ENCODE measurements around the gene C1orf216. TPM values are rescaled to one million over a fixed set of nuclear protein-coding genes. Genes with fewer than 3 reads are reported as not detected.
"Not testable (repeated sequence)": the region's sequence is repeated elsewhere in the genome, so short reads cannot be mapped to it uniquely, and the experiment has no call there.

C1orf216 gene
- total RNA-seq, 2 donors from 2014 or later, result 3.1 to 6.6 TPM

DNA sequence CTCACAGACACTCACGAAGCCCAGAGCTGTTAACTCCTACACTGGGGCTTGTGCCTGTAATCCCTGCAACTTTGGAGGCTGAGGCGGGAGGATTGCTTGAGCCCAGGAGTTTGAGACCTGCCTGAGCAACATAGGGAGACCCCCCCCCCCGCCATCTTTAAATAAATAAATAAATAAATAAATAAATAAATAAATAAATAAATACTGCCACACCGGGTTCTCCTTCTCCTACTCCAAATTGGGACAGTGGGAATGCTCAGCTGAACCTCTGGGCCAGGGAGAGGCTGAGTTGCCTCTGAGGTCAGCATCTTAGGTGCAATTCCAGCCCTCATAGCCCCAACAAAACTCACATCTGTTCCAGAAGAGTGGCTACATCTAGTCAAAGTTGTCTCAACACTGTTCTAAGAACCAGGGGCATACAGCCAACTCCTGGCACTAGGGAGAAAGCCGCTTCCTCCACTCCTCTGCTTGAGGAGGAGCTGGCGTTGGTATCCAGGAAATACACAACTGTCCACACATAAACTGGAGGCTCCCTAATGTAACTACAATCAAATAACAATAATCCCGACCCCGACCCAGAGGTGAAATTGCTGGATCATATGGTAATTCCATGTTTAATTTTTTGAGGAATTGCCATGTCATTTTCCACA is 27.0 kb downstream of the C1orf216 start:
- H3K27ac ChIP-seq, result no peak overlapping the region
- no peaks in the 10 kb centered on the region for H3K4me1 ChIP-seq
- no peak for DNase-seq
- no peaks in the 10 kb centered on the region for H3K9me3 ChIP-seq
- H3K4me3 ChIP-seq, result no peak overlapping the region
- intact Hi-C loops (cut with DNase I), result no loop called here
- WGBS, 2 donors, result 70% methylated on average over 7 to 8 of the region's 8 CpGs
- no peaks in the 10 kb centered on the region for H3K27me3 ChIP-seq
- H3K36me3 ChIP-seq (replicated peaks in 1 of 2; ENCODE audit: insufficient read depth in 1 of 2, low read depth in 2 of 2), result no peaks in the 10 kb centered on the region
- no peak for ATAC-seq
- no peak for TF ChIP-seq POLR2A (IDR thresholded peaks at IDR 0.05)
- TF ChIP-seq, protein P1, sequence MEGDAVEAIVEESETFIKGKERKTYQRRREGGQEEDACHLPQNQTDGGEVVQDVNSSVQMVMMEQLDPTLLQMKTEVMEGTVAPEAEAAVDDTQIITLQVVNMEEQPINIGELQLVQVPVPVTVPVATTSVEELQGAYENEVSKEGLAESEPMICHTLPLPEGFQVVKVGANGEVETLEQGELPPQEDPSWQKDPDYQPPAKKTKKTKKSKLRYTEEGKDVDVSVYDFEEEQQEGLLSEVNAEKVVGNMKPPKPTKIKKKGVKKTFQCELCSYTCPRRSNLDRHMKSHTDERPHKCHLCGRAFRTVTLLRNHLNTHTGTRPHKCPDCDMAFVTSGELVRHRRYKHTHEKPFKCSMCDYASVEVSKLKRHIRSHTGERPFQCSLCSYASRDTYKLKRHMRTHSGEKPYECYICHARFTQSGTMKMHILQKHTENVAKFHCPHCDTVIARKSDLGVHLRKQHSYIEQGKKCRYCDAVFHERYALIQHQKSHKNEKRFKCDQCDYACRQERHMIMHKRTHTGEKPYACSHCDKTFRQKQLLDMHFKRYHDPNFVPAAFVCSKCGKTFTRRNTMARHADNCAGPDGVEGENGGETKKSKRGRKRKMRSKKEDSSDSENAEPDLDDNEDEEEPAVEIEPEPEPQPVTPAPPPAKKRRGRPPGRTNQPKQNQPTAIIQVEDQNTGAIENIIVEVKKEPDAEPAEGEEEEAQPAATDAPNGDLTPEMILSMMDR (IDR thresholded peaks at IDR 0.05), result no peak

DNA sequence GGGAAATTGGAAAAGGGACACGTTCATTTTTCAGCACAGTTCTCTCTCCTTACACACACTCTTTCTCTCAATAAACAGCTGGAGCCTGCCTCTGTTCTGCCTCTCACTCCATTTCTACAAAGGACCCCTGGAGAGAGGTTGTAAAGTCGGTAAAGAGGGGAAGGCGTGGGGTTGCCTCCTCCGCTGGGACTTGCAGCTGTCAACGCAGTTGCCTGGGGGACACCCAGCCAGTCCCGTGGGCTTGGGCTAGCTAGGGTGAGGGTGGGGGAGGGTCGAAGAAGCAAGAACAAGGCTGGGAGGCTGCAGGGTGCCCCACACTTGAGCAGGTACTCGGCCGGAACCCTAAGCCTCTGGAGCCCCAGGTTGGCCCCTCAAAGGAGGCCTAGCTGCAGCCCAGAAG is 27.6 kb downstream of the C1orf216 start:
- ATAC-seq (no peak), DNase-seq (no peak)
- H3K4me3 ChIP-seq, result no peak overlapping the region
- no peaks in the 10 kb centered on the region for H3K4me1 ChIP-seq
- no peak for TF ChIP-seq POLR2A (IDR thresholded peaks at IDR 0.05)
- TF ChIP-seq, protein P1 (IDR thresholded peaks at IDR 0.05), result no peak
- no peaks in the 10 kb centered on the region for H3K27me3 ChIP-seq
- H3K27ac ChIP-seq, result no peak overlapping the region
- H3K9me3 ChIP-seq, result no peaks in the 10 kb centered on the region
- intact Hi-C loops (cut with DNase I), result no loop called here
- WGBS, 2 donors, result 46 to 65% methylated on average over 7 to 9 of the region's 9 CpGs
- no peaks in the 10 kb centered on the region for H3K36me3 ChIP-seq (replicated peaks in 1 of 2; ENCODE audit: insufficient read depth in 1 of 2, low read depth in 2 of 2)

GRCh38 chr1:35690103-35690502 is 28.6 kb downstream of the C1orf216 start:
- H3K4me1 ChIP-seq, H3K4me3 ChIP-seq: not testable (repeated sequence)

DNA sequence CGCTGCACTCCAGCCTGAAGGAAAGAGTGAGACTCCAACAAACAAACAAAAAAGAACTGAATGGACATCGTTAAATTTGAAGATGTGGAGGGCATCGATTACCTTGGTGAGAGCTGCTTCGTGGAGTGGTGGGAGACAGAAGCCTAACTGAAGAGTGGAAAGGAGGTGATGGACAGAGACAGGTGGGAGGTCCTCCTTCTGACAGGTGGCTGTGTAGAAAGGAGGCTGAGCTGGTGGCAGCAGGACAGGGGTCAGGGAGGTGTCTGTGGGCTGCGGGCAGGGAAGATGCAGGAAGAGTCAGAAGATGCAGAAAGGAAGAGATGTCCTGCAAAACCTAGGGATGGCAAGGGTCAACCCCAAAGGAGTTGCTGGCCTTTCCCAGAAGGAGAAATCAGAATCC is 30.5 kb downstream of the C1orf216 start:
- intact Hi-C loops (cut with DNase I), result no loop called here
- Histone ChIP-seq H3K9me3 (no peaks in the 10 kb centered on the region), H3K4me3 (no peak overlapping the region), H3K36me3 (replicated peaks in 1 of 2; ENCODE audit: insufficient read depth in 1 of 2, low read depth in 2 of 2) (no peaks in the 10 kb centered on the region), H3K4me1 (no peaks in the 10 kb centered on the region), H3K27me3 (no peaks in the 10 kb centered on the region), H3K27ac (no peak overlapping the region)
- DNase-seq (no peak), ATAC-seq (no peak)
- WGBS, 2 donors, result 76% methylated on average over 5 of the region's 5 CpGs
- TF ChIP-seq, protein P1 (IDR thresholded peaks at IDR 0.05), result no peak
- no peak for TF ChIP-seq POLR2A (IDR thresholded peaks at IDR 0.05)

More at GRCh38 chr1:35690103-35690502, 28.6 kb downstream of the C1orf216 start:
- H3K36me3 ChIP-seq (replicated peaks in 1 of 2; ENCODE audit: insufficient read depth in 1 of 2, low read depth in 2 of 2); H3K27ac ChIP-seq; ATAC-seq; DNase-seq; intact Hi-C loops (cut with DNase I); H3K9me3 ChIP-seq; H3K27me3 ChIP-seq: not testable (repeated sequence)
- WGBS, 2 donors, result 90 to 91% methylated on average over 4 of the region's 4 CpGs

- H3K9me3 ChIP-seq, result no peaks in the 10 kb centered on the region
- no peaks in the 10 kb centered on the region for H3K4me1 ChIP-seq
- no peak overlapping the region for H3K27ac ChIP-seq
- no peak for TF ChIP-seq POLR2A (IDR thresholded peaks at IDR 0.05)
- TF ChIP-seq, protein P1 (IDR thresholded peaks at IDR 0.05), result no peak
- H3K4me3 ChIP-seq, result no peak overlapping the region
- 54 to 58% methylated on average over 5 of the region's 5 CpGs for WGBS, 2 donors
- H3K36me3 ChIP-seq (replicated peaks in 1 of 2; ENCODE audit: insufficient read depth in 1 of 2, low read depth in 2 of 2), result no peaks in the 10 kb centered on the region
- ATAC-seq (no peak), DNase-seq (no peak)
- H3K27me3 ChIP-seq, result no peaks in the 10 kb centered on the region
- intact Hi-C loops (cut with DNase I), result no loop called here
Measured at GRCh38 chr1:35683012-35683411, 35.7 kb downstream of the C1orf216 start.

Measured in body of pancreas (tissue), 4 donors.